Parathyroid adenoma (tissue), 2 donors: ENCODE measurements around the gene TTC27.

Source experiments
- H2AFZ ChIP-seq: fragments of 300-600 bp; sonication (generic); one replicate; pipeline ENCODE4 v1.7.0; 2017; ENCODE audit warnings: antibody characterized with exemption, mild to moderate bottlenecking
- H3K27ac ChIP-seq: fragments of 300-600 bp; sonication (generic); one replicate; pipeline ENCODE4 v1.7.0; 2017
- H3K27me3 ChIP-seq: fragments of 300-600 bp; sonication (generic); one replicate; pipeline ENCODE4 v1.7.0; 2017; ENCODE audit warnings: low read length; ENCODE audit not compliant: control insufficient read depth, insufficient read depth
- H3K36me3 ChIP-seq: fragments of 300-600 bp; sonication (generic); one replicate; pipeline ENCODE4 v1.7.0; 2017; ENCODE audit warnings: low read length; ENCODE audit not compliant: control insufficient read depth, insufficient read depth
- H3K4me1 ChIP-seq: fragments of 300-600 bp; sonication (generic); one replicate; pipeline ENCODE4 v1.7.0; 2017; ENCODE audit warnings: control low read depth
- H3K4me2 ChIP-seq: fragments of 300-600 bp; sonication (generic); one replicate; pipeline ENCODE4 v1.7.0; 2017; ENCODE audit warnings: low read length
- H3K4me3 ChIP-seq: fragments of 300-600 bp; sonication (generic); one replicate; pipeline ENCODE4 v1.7.0; 2017; ENCODE audit warnings: low read depth, low read length
- H3K79me2 ChIP-seq: fragments of 300-600 bp; sonication (generic); one replicate; pipeline ENCODE4 v1.7.0; 2017; ENCODE audit warnings: control low read depth
- H3K9ac ChIP-seq: fragments of 300-600 bp; sonication (generic); one replicate; pipeline ENCODE4 v1.7.0; 2017; ENCODE audit warnings: mild to moderate bottlenecking
- H3K9me3 ChIP-seq: fragments of 300-600 bp; sonication (generic); one replicate; pipeline ENCODE4 v1.7.0; 2017; ENCODE audit warnings: low read length; ENCODE audit not compliant: control insufficient read depth
- CTCF ChIP-seq: fragments of 300-600 bp; sonication (generic); IDR thresholded peaks from one replicate; pipeline ENCODE4 v1.7.0; 2017; ENCODE audit warnings: antibody characterized with exemption, mild to moderate bottlenecking
- donor health status: primary hyperparathyroidism.

The TTC27 gene

GRCh38 chr2:32805104-32806095 is 177.6 kb downstream of the TTC27 start:
- Histone ChIP-seq H3K4me3 (no peak overlapping the region), H3K79me2 (no peaks in the 10 kb centered on the region), H3K9ac (no peak overlapping the region), H2AFZ (no peak overlapping the region), H3K9me3 (no peaks in the 10 kb centered on the region), H3K36me3 (no peaks in the 10 kb centered on the region), H3K4me1 (no peaks in the 10 kb centered on the region), H3K27ac (no peak overlapping the region), H3K4me2 (no peak overlapping the region), H3K27me3 (no peaks in the 10 kb centered on the region)
- no peak for TF ChIP-seq CTCF

GRCh38 chr2:32806857-32807256 is 179.0 kb downstream of the TTC27 start:
- TF ChIP-seq CTCF, result no peak
- Histone ChIP-seq H3K9me3 (no peaks in the 10 kb centered on the region), H3K79me2 (no peaks in the 10 kb centered on the region), H3K27me3 (no peaks in the 10 kb centered on the region), H3K4me1 (no peaks in the 10 kb centered on the region), H3K36me3 (no peaks in the 10 kb centered on the region), H3K9ac (no peak overlapping the region), H3K27ac (no peak overlapping the region), H2AFZ (no peak overlapping the region), H3K4me2 (no peak overlapping the region), H3K4me3 (no peak overlapping the region)

- Histone ChIP-seq H3K36me3 (no peaks in the 10 kb centered on the region), H2AFZ (no peak overlapping the region), H3K79me2 (no peaks in the 10 kb centered on the region), H3K4me3 (no peak overlapping the region), H3K27ac (no peak overlapping the region), H3K9ac (no peak overlapping the region), H3K4me2 (no peak overlapping the region), H3K9me3 (no peaks in the 10 kb centered on the region), H3K27me3 (no peaks in the 10 kb centered on the region), H3K4me1 (no peaks in the 10 kb centered on the region)
- no peak for TF ChIP-seq CTCF
These were observed 179.8 kb downstream of the TTC27 start for GRCh38 chr2:32807662-32808061.

- Histone ChIP-seq H3K4me1 (no peaks in the 10 kb centered on the region), H3K36me3 (no peaks in the 10 kb centered on the region), H3K4me2 (no peak overlapping the region), H3K79me2 (no peaks in the 10 kb centered on the region), H3K9ac (no peak overlapping the region), H3K9me3 (no peaks in the 10 kb centered on the region), H3K4me3 (no peak overlapping the region), H3K27me3 (no peaks in the 10 kb centered on the region), H3K27ac (no peak overlapping the region), H2AFZ (no peak overlapping the region)
- no peak for TF ChIP-seq CTCF
These were observed 183.2 kb downstream of the TTC27 start for GRCh38 chr2:32810909-32811495.
